Activated CD8-positive, alpha-beta T cell treated with anti-CD3 and anti-CD28 coated beads, Interleukin-2, amount 10 ng/mL, durations not matched to agents 7 days and 5 days (primary cell): ENCODE data around the gene HSPA12A. TPM values are rescaled to one million over a fixed set of nuclear protein-coding genes. Genes with fewer than 3 reads are reported as not detected.
"Not testable (repeated sequence)": the region's sequence is repeated elsewhere in the genome, so short reads cannot be mapped to it uniquely, and the experiment has no call there.

Source experiments
- ATAC-seq: fragments of 150-1000 bp; cut with Tn5 transposase; one replicate; pipeline ENCODE4 v1.10.0; 2021; ENCODE audit warnings: moderate library complexity
- CTCF ChIA-PET: fragments of 350-600 bp; sonication (Branson Sonifier 250); formaldehyde crosslinking; loops from one replicate; lab custom pipeline; 2021; ENCODE audit warnings: antibody characterized with exemption; lab: Charles Lee
- POLR2A ChIA-PET: fragments of 350-600 bp; sonication (Branson Sonifier 250); formaldehyde crosslinking; loops from one replicate; lab custom pipeline; 2021; ENCODE audit warnings: antibody characterized with exemption; lab: Charles Lee
- DNase-seq: peaks from one replicate; pipeline ENCODE4 v3.0.0-alpha.2; 2020
- H3K27ac Mint-ChIP-seq: one replicate; pipeline ENCODE4 v1.8.0; 2021; ENCODE audit warnings: mild to moderate bottlenecking, mixed read lengths
- H3K27me3 Mint-ChIP-seq: one replicate; pipeline ENCODE4 v1.8.0; 2021; ENCODE audit warnings: low read depth, mixed read lengths
- H3K36me3 Mint-ChIP-seq: one replicate; pipeline ENCODE4 v1.8.0; 2021; ENCODE audit warnings: low read depth, mixed read lengths
- H3K4me1 Mint-ChIP-seq: one replicate; pipeline ENCODE4 v1.8.0; 2021; ENCODE audit warnings: low read depth, mixed read lengths
- H3K4me3 Mint-ChIP-seq: one replicate; pipeline ENCODE4 v1.8.0; 2021; ENCODE audit warnings: mild to moderate bottlenecking, mixed read lengths
- H3K9me3 Mint-ChIP-seq: one replicate; pipeline ENCODE4 v1.8.0; 2022; ENCODE audit warnings: mixed read lengths; ENCODE audit not compliant: insufficient read depth
- total RNA-seq, 2 experiments: library from RNA; stranded (reverse); gene quantifications; one replicate each; pipeline ENCODE4 v1.2.3, GENCODE V29; 2021

The HSPA12A gene
- total RNA-seq, 2 experiments from 2014 or later = not detected

DNA sequence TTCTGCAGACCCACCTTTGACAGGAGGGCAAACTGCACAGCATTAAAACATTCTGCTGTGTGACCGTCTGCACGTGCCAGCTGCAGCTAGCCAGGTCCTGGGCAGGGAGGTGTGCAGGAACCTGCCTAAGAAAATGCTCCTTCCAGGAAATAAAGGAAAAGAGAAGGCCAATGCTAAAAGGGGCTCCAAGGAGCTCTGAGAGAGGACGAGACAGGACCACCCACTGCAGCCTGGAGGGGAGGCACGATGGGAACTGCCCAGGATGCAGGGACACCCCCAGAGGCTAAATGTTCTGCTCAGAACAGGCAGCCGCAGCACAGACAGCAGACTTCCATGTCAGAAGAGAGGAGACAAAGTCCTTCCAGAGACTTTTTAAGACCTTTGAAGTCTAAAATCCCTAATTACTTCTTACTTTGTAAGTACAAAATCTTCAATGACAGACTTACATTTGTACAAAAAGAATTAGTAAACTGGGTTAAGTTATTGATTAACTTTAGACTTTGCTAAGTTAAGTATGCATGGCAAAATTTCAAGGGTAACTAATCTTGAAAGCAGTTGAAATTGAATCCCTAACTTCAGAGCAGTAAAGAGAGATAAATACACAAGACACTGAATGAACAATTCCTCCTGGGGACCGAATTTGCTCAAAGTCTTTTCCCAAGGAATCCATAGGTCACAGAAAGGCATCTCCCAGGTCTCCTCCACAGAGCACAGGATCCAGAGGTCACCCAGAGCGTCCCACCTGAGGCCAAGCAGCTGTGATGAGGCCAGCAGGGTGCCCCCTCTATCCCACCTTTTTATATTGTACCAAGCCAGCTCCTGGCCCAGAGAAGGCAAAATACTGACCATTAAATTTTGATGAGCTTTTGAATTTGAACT lies 21.5 kb downstream of the HSPA12A start:
- H3K4me3 Mint-ChIP-seq = no peak overlapping the region
- no peaks in the 10 kb centered on the region for H3K36me3 Mint-ChIP-seq
- H3K4me1 Mint-ChIP-seq = peaks cover 28% of the 10 kb centered on the region
- ChIA-PET POLR2A (no interaction called here), CTCF (interaction anchor here (0.6 to 1.1 kb wide), 2 partner anchors 67 to 76 kb away, joined by 3 to 4 read pairs; no protein-coding TSS in a partner anchor)
- peaks cover 48% of the 10 kb centered on the region for H3K27me3 Mint-ChIP-seq
- no peaks in the 10 kb centered on the region for H3K9me3 Mint-ChIP-seq
- DNase-seq (no peak), ATAC-seq (no peak)
- no peak overlapping the region for H3K27ac Mint-ChIP-seq

DNA sequence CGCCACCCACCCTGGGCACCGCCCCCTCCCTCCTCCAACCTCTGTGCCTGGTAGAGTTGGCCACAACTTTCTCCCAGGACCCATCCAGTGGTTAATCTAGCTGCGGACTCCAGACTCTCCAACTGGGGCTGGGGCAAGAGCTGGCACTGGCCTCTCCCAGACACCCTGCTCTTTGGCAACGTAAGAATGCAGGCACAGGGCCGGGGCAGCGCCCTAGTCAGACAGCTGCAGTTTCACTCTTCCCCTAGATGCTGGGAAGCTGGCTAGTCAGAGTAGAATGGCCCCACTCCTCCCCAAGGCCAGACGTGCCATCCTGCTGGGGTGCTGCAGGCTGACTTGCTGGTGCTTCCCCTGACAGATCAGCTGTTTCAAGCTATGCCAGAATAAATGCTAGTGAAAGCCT lies 22.1 kb downstream of the HSPA12A start:
- ATAC-seq = no peak
- H3K9me3 Mint-ChIP-seq = no peaks in the 10 kb centered on the region
- no peak overlapping the region for H3K4me3 Mint-ChIP-seq
- no peaks in the 10 kb centered on the region for H3K36me3 Mint-ChIP-seq
- no peak overlapping the region for H3K27ac Mint-ChIP-seq
- peaks cover 27% of the 10 kb centered on the region for H3K4me1 Mint-ChIP-seq
- no peak for DNase-seq
- CTCF ChIA-PET = interaction anchor here (1.1 kb wide), 1 partner anchor 77 kb away, joined by 4 read pairs; no protein-coding TSS in a partner anchor
- POLR2A ChIA-PET = no interaction called here
- H3K27me3 Mint-ChIP-seq = peaks cover 42% of the 10 kb centered on the region

DNA sequence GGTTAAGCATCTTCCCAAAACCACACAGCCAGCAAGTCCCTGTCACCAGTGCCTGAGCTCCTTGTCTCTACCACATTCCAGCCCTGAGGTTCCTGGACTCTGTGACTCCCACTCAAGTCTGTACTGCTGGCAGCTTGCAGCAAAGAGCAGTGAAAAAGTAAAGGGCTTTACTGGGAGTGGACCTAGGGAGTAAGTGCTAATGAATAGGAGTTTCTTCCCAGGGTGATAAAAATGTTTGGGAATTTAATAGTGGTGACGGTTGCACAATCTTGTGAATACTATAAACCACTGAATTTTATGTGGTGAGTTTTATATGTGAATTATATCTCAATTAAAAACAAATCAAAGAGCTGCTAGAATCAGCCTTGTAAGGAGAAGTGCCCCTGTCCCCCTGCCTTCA lies 22.6 kb downstream of the HSPA12A start:
- ChIA-PET CTCF (interaction anchor here (1.1 kb wide), 1 partner anchor 77 kb away, joined by 4 read pairs; no protein-coding TSS in a partner anchor), POLR2A (no interaction called here)
- ATAC-seq = no peak
- H3K4me1 Mint-ChIP-seq = peaks cover 22% of the 10 kb centered on the region
- H3K9me3 Mint-ChIP-seq = no peaks in the 10 kb centered on the region
- DNase-seq = no peak
- H3K27ac Mint-ChIP-seq = no peak overlapping the region
- H3K36me3 Mint-ChIP-seq = no peaks in the 10 kb centered on the region
- H3K4me3 Mint-ChIP-seq = no peak overlapping the region
- peaks cover 39% of the 10 kb centered on the region for H3K27me3 Mint-ChIP-seq

DNA sequence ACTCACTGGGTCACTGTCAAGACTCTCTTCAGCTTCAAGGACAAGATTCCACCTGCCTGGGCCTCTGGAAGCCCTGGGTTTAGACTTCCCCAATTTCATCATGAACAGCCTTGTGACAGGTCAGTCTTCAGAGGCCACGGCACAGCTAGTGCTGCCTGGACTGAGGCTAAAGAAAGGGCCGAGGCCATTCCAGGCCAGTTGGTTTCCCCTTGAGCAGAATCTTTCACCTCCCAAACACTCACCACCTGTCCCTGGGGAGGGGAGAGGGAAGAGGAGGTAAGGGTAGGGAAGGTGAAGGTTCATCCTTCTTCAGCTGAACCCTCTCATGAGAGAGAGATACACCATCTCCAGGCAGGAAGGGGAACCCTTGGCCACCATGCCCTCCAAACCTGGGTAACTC lies 24.3 kb downstream of the HSPA12A start:
- H3K4me3 Mint-ChIP-seq = no peak overlapping the region
- POLR2A ChIA-PET = no interaction called here
- peaks cover 6% of the 10 kb centered on the region for H3K4me1 Mint-ChIP-seq
- ATAC-seq = no peak
- H3K36me3 Mint-ChIP-seq = no peaks in the 10 kb centered on the region
- CTCF ChIA-PET = no interaction called here
- no peak for DNase-seq
- no peak overlapping the region for H3K27ac Mint-ChIP-seq
- H3K27me3 Mint-ChIP-seq = peaks cover 50% of the 10 kb centered on the region
- no peaks in the 10 kb centered on the region for H3K9me3 Mint-ChIP-seq

GRCh38 chr10:116716381-116716780 lies 26.0 kb downstream of the HSPA12A start:
- DNase-seq (no peak), ATAC-seq (no peak)
- Mint-ChIP-seq H3K4me1 (no peaks in the 10 kb centered on the region), H3K36me3 (no peaks in the 10 kb centered on the region), H3K9me3 (no peaks in the 10 kb centered on the region), H3K27me3 (peaks cover 39% of the 10 kb centered on the region), H3K27ac (no peak overlapping the region), H3K4me3 (no peak overlapping the region)
- ChIA-PET POLR2A (no interaction called here), CTCF (no interaction called here)

GRCh38 chr10:116715839-116716377 lies 26.5 kb downstream of the HSPA12A start:
- ATAC-seq (no peak), DNase-seq (no peak)
- Mint-ChIP-seq H3K36me3 (no peaks in the 10 kb centered on the region), H3K27me3 (peaks cover 37% of the 10 kb centered on the region), H3K9me3 (no peaks in the 10 kb centered on the region), H3K4me3 (no peak overlapping the region), H3K27ac (no peak overlapping the region), H3K4me1 (no peaks in the 10 kb centered on the region)
- ChIA-PET POLR2A (no interaction called here), CTCF (no interaction called here)

DNA sequence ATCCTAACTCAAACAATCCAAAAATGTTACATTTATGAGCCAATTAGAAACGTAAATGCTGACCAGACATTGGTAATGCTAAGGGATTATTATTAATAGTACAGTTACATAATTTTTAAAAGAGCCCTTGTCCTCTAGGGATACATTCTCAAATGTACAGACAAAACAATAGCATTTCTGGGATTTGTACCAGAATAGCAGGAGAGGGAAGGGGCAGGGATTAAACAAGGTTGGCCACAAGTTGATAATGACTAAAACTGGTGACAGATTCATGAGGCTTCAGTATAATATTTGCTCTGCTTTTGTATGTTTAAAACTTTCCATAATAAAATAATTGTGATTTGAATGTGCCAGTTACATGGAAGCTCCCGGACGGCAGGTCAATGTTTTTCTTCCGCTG lies 27.0 kb downstream of the HSPA12A start:
- Mint-ChIP-seq H3K27ac (no peak overlapping the region), H3K27me3 (peaks cover 33% of the 10 kb centered on the region), H3K9me3 (no peaks in the 10 kb centered on the region), H3K4me1 (no peaks in the 10 kb centered on the region), H3K36me3 (no peaks in the 10 kb centered on the region), H3K4me3 (no peak overlapping the region)
- POLR2A ChIA-PET = no interaction called here
- CTCF ChIA-PET = no interaction called here
- no peak for ATAC-seq
- no peak for DNase-seq

GRCh38 chr10:116713846-116714245 lies 28.5 kb downstream of the HSPA12A start:
- POLR2A ChIA-PET = no interaction called here

DNA sequence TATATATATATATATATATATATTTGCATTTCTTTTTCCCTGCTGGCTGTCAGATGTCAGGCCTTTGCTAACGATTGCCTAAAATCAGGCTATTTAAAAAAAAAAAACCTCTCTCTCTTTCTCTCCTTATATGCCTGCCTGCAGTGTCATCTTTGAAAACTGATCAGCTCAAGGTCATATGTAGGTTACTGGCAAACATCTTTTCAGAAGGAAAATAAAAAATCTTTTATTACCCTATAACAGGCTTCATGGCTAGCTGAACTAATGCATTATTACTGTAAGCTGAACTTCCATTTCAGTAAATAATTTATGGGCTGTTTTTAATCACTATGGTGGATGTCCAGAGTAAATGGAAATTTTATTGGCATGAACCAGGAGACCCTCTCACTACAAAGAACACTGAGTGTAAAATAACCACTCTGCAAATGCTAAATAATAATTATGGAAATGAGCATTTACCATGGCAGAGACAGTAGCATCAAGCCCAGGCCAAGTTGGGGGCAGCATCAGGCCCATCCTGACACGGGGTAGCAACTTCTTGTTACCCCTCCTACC lies 29.3 kb downstream of the HSPA12A start:
- Mint-ChIP-seq H3K36me3 (no peaks in the 10 kb centered on the region), H3K27ac (no peak overlapping the region), H3K4me3 (no peak overlapping the region), H3K4me1 (no peaks in the 10 kb centered on the region), H3K9me3 (no peaks in the 10 kb centered on the region), H3K27me3 (peaks cover 38% of the 10 kb centered on the region)
- ChIA-PET CTCF (no interaction called here), POLR2A (no interaction called here)
- DNase-seq (no peak), ATAC-seq (no peak)

More at GRCh38 chr10:116713846-116714245, 28.5 kb downstream of the HSPA12A start:
- Mint-ChIP-seq H3K27ac (no peak overlapping the region), H3K4me1 (no peaks in the 10 kb centered on the region), H3K4me3 (no peak overlapping the region), H3K27me3 (peaks cover 34% of the 10 kb centered on the region), H3K9me3 (no peaks in the 10 kb centered on the region), H3K36me3 (no peaks in the 10 kb centered on the region)
- ATAC-seq (no peak), DNase-seq (no peak)
- CTCF ChIA-PET = no interaction called here

- H3K9me3 Mint-ChIP-seq = no peaks in the 10 kb centered on the region
- POLR2A ChIA-PET = no interaction called here
- CTCF ChIA-PET = no interaction called here
- no peaks in the 10 kb centered on the region for H3K36me3 Mint-ChIP-seq
- no peak for DNase-seq
- H3K27me3 Mint-ChIP-seq = peaks cover 38% of the 10 kb centered on the region
- ATAC-seq = no peak
- H3K27ac Mint-ChIP-seq = no peak overlapping the region
- no peak overlapping the region for H3K4me3 Mint-ChIP-seq
- no peaks in the 10 kb centered on the region for H3K4me1 Mint-ChIP-seq
These were observed 29.8 kb downstream of the HSPA12A start for GRCh38 chr10:116712519-116712918.

- DNase-seq, H3K36me3 Mint-ChIP-seq, POLR2A ChIA-PET, CTCF ChIA-PET, H3K4me1 Mint-ChIP-seq, H3K27ac Mint-ChIP-seq, ATAC-seq, H3K9me3 Mint-ChIP-seq, H3K4me3 Mint-ChIP-seq: not testable (repeated sequence)
- peaks cover 34% of the 10 kb centered on the region for H3K27me3 Mint-ChIP-seq
These were observed 30.6 kb downstream of the HSPA12A start for GRCh38 chr10:116711803-116712202.

DNA sequence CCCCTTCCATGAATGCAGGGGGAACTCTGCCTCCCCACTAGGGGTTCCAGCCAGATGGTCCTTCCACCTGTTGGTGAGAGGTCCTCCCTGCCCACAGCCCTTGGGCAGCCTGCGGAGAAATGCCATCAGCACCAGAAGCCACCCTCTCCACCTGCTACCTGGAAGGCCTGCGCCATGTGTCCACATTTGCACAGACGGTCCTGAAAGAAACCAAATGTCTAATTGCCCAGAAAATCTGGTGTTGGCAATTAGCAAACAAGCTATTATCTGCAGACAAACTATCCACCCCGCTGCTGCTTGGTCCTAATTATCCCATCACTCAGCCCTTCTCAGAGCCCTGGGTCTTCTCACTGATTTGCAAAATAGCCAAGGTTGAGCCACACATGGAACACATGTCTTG lies 32.3 kb downstream of the HSPA12A start:
- no peaks in the 10 kb centered on the region for H3K4me1 Mint-ChIP-seq
- H3K27me3 Mint-ChIP-seq = peaks cover 34% of the 10 kb centered on the region
- POLR2A ChIA-PET = no interaction called here
- H3K27ac Mint-ChIP-seq = no peak overlapping the region
- no peaks in the 10 kb centered on the region for H3K9me3 Mint-ChIP-seq
- CTCF ChIA-PET = no interaction called here
- H3K36me3 Mint-ChIP-seq = no peaks in the 10 kb centered on the region
- no peak for ATAC-seq
- DNase-seq = no peak
- no peak overlapping the region for H3K4me3 Mint-ChIP-seq
